ENCODE data around the gene MGLL.

DNA sequence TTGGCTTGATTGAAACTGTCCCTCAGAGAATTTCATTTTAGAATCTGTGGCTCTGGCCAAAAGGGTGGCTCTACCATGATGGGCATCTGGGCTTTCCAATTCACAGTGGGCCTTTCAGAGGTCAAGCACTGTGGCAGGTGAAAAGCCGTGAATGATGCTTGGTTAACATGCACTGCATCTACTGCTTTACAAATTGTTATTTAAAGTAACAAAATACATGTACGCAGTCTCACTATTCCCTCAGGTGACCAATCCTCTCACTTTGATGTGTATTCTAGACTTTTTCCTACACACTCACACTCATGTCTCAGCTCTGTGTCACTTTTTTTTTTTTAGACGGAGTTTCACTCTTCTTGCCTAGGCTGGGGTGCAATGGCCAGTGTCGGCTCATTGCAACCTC, 70.5 kb downstream of the MGLL start:
- TF ChIP-seq GATA2 (IDR thresholded peaks at IDR 0.05; ENCODE audit: low read depth, low read length) (no peak), GATA3 (IDR thresholded peaks at IDR 0.05; ENCODE audit: low read depth, low read length) (no peak)
